SKM-1 (cell line): ENCODE measurements around the gene ORC1.

ENCODE experiments used
- DNase-seq: peaks from one replicate; lab custom pipeline; 2025; ENCODE audit not compliant: unreplicated experiment; lab: John Stamatoyannopoulos, UW

The ORC1 gene

DNA sequence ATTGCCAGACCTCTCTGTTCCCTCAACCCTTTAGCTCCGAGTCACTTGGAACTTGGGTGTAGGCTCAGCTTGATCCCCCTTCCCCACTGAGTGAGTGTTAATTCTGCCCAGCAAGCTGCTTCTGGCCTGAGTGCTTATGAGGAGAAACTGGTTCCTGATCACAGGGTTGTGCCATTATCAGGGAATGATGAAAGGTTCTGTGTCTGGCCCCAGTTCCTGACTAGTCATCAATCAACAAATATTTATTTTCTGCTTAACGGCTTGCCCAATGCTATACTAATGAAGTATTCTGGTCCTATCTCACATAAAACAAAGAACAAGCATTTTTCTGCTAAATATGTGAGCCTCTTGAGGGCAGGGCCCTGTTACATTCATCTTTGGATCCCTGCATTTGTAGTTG, 59.0 kb downstream of the ORC1 start:
- no peak for DNase-seq

DNA sequence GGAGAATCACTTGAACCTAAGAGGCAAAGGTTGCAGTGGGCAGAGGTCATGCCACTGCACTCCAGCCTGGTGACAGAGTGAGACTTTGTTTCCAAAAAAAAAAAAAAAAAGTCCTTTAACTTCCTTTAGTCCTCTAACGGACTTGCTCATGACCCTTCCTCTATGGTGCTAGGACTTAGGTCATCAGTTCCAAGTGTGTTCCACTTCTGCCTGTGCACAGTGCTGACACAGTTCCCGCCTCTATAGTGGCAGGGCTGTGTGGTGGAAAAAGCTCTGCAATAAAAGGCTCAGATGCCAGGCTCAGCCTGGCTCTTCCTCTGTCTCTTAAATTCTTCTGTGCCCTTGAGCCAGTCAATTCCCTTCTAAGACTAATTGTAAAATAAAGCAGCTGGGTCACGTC, 60.2 kb downstream of the ORC1 start:
- no peak for DNase-seq

DNA sequence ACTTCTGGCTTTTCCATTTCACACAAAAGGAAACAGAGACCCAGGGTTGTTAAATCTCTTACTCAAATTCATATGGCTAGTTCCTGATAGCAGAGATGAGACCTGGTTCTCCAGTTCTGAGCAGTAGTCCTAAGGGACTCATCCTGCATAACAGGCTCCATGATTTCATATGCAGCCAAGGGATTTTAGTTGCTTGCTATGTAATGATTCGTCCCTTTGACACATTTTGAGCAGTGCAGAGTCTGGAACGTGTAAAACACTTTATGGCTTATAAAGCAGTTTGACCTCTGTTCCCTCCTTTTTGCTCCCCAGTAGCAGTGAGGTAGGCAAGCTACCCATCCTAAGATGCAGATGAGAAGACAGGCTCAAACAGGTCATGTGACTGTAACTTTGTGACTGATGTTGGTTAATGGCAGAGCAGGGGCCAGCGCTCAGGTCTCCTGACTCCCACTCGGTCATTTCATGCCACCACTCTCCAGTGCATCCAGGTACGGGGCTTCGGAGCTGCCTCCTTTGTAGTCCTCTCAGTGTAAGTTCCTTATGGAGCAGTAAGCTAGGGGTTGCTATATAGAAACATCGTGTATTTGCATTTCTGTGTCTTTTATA, 62.5 kb downstream of the ORC1 start:
- no peak for DNase-seq

DNA sequence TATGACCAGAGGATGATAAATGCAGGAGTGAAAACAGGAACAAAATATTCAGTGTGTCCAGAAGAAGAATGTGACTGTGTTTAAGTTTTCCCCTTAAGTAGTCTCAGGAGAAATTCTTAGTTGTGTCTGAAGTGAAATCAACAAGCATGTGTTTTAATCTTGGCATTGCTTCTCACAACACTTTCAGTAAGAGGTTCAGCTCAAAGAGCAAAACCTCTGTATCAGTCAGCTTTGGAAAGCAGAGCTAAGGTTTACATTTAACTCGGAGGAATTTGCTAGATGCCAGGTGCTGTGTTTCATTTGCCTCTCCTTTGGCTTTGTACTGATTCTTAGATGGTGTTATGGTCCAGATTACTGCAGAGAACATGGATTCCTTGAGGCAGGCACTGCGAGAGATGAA, 66.8 kb downstream of the ORC1 start:
- DNase-seq = no peak

DNA sequence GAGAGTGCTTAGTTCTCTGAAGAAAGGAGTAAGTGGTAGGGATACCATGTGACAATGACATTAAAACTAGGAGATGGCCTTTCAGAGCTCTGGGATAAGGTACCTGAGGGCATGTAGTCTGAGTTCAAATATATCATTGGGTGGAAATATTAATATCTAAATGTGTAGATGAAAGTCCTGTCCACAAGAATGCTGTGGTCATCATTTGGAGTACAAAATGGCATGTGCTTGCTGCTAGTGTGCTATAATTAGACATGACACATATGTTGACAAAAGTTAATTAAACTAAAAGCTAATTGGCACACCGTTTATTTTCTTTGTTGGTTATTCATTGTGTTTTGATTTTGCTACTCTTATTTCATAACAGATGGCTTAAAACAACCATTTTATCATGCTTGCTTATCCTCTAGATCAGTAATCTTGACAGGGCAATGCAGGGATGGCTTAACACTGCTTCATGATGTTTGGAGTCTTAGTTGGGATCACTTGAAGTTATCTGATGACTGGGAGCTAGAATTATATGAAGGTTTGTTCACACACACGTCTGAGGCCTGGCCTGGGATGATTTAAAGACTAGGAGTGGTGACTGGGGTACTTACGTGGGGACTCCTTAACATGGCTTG, 69.2 kb downstream of the ORC1 start:
- no peak for DNase-seq

DNA sequence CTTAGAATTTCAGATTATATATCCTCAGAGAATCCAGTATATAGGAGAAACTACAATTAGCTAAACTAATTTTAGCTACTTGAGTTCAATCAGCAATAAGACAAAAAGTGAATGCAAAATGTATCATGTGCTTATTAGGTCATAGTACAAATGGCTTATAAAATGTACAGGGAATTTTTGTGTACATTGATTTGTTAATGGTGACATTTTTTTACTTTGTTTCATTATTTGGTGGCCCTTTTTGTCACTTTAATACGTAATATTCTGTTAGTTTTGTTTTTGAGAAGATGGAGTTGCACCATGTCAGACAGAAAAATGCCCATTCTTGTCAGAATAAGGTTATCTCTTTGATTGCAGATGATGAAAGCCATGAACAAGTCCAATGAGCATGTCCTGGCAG, 71.8 kb downstream of the ORC1 start:
- no peak for DNase-seq

DNA sequence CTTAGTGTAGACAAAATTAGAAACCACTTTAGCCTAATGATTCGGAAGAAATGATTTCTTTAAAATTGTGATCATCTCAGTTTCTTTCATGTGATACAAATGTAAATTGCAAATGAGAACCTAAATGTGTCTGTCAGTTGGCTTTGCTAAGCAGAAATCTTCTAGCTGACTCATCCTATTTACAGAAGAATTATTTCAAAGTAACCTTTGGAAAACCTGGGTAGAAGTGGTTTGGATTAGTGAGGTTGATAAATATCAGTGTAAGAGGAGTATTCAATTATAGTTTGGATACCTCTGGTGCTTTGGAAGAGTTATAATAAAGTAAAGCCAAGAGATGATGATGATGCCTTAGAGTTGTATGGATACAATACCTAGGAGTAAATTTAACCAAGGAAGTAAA, 75.6 kb downstream of the ORC1 start:
- no peak for DNase-seq

DNA sequence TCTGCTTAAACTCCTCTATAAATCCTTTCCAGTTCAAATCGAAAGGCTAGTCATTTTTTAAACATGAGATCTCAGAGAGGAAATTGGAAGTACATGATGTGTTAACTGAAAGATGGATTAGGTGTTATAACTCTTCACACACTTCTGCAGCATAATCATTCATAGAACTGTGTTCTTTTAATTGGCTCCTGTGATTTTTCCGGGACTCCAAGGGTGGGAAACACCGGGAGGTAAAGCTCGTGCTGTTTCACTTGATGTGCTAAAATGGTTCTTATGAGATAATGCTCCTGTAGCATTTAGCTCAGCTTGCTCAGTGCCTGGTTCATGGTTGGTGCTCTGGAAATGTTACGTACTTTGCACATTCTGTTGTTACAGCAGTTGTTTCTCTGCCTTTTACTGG, 78.4 kb downstream of the ORC1 start:
- no peak for DNase-seq

DNA sequence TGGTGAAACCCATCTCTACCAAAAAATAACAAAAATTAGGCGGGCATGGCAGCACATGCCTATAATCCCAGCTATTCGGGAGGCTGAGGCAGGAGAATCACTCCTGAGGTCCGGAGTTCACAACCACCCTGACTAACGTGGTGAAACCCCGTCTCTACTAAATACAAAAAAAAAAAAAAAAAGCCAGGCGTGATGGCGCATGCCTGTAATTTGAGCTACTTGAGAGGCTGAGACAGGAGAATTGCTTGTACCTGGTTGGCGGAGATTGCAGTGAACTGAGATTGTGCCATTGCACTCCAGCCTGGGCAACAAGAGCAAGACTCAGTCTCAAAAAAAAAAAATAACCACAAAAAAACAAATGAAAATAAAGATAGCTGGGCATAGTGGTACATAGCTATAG, 80.5 kb downstream of the ORC1 start:
- DNase-seq = no peak
